ENCODE measurements around the gene RGMA.
A peak's percentile ranks its signal among the peaks of the same experiment; 100 is the strongest.

RGMA gene

DNA sequence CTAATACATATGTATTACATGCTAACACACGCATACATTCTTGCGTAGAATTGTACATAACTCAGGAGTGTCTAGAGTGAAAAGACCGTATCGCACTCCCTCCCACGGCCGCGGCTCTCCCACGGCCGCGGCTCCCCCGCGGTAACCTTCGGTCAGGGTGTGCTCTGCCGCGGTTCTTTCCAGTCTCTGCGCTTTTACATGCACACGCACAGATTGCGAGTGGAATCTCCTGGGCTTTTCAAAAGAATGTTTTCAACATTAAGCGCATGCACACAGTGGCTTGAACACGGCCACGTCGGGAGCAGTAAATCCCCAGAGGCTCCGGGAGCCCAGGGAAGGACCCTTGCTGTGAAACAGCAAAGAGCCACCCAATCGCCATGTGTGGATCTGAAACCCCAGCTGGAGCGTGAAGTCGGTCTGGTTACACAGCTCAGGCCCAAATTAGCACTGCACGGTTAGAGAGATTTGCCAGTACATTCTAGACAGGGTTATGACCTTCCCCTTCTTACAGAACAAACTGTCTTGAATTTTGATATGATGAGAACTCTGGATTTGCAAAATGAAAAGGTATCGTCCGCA lies 805 bp upstream of the RGMA start:
- no peak for DNase-seq

DNA sequence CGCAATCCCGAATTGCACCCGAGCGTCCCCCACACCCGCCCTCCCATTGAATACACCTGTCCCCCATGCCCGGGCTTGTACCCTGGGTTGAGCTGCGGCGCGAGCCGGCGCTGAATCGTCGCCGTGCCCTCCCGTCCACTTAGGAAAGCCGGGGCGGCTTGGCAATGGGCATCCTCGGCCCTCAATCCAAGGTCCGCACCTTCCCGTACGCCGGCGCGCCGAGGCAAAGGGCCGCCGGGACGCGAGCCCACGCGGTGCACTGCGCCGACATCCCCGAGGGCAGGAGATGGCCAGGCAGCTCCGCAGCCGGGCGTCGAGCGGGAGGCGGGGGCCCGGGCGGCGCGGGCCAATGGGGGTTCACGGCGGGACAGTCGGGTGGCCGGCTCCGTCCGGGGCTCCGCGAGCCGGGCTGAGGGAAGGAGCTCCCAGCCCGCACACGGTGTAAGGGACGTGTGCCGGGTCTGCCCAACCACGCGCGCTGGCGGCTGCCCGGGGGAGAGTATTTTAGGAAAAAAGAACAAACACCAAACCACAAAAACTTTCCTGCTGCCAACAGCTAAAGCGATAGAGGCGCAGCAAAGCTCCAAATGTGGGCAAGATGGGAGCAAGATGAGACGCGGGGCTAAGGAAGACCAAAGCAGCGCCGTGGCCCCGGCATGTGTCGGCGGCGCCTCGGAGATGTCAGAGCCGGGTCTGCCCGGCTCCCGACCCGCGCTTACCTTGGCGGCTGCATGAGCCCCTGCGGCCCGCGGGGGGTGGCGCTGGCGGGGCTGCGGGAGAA lies 621 bp downstream of the RGMA start:
- peak; percentile 64 for DNase-seq

DNA sequence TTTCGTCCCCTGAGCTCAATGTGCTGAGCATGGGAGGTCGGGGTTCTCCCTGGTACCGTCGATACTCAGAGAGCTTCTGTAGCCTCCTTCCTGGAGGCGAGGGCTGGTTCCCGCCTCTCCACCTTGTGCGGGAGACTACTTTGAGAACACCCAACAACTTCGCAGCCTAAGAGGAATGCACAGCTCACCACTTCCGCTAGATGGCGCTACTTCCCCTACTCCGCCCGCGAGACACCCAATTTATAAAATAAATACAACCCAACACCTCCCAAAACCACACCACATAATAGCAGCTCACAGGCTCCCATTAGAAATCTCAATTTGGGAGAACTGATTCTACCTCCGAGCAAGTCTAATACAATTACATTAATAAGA lies 1.2 kb downstream of the RGMA start:
- DNase-seq = peak; percentile 79

DNA sequence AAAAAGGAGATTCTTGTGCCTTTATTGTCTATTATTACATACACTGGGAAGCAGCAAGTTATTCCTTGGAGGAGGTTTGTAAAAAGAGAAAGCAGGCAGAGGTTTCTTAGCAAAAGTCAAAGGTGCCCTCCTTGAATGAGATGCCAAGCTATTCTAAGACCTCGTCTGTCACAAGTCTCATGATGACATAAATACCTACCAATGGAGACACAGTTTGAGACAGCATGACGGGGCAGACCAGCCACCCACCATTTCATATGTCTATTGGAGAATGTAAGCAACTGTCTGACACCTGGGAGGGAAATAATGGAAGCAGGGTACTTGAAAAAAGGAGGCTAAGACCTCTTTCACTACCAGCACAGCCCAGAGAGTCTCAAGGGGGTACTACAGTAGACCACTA lies 2.2 kb downstream of the RGMA start:
- no peak for DNase-seq

DNA sequence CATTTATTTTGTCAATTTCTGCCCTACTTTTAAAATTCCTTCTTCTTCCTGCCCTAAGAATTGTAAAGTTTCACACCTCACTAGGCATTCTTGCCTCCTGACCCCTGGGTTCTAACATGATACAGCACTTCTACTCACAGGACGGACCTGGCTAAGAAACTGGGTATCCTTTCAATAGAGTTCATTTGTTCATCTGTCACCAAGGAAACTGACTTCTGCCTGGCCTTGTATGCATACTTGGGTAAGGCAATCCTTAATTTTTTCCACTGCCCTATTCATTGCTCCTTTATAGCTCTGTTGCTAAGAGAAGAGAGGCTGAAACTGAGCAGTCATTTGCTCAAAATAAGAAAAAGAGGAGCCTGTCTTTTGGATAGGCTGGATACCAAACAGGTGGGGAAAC lies 3.3 kb downstream of the RGMA start:
- DNase-seq = no peak

DNA sequence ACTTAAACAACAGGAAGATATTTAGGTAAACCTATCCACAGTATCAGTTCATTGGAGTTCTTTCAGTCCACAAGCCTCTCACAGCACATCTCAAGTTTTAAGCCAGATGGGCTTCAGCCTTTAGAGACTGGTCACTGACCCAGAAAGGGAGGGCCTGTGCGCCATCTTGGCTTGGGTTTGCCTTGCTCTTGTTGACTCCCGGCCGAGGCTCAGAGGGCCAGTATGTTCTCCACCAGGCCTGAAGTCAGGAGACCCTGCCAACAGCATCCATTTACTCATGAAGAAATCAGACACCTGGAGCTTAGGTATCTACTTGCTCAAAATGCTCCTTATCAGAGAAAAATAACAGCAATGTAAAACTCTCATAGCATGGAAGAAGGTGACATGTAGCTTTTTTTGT lies 6.2 kb downstream of the RGMA start:
- no peak for DNase-seq

DNA sequence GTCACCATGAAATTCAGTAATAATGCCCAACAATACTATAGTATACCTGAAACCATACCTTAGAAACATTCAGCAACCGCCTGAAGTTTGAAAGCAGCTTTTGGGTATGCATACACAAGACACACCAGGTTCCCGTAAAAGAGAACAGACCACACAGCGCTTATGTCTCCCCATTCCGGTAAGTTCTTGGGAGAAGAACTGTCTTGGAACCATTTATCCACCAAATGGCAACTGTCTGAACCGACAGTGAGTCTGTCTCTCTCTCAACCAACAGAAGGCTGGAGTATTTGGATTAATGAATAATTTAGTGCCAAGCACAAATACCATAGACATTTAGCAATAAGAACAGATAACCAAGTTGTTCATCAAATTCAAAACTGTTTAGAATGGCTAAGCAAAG lies 7.6 kb downstream of the RGMA start:
- DNase-seq = no peak

DNA sequence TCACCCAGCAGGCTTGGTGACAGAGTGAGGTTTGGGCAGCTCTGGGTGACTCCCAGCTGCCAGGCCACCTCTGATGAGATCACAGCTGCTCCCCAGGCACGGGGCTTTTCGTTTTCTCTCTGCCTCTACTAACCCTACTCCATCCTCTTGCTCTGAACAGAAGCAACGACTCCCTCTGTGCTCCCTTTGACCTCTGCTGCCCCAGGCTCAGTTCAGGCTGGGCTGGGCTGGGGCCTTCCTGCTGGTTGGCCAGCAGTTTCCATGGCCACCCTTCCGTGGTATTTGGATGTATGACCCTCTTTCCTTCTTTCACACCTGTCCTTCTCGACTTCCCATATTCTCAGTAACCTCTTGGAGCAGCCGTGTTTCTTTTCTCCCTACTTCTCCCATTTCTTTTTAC lies 8.6 kb downstream of the RGMA start:
- DNase-seq = no peak

DNA sequence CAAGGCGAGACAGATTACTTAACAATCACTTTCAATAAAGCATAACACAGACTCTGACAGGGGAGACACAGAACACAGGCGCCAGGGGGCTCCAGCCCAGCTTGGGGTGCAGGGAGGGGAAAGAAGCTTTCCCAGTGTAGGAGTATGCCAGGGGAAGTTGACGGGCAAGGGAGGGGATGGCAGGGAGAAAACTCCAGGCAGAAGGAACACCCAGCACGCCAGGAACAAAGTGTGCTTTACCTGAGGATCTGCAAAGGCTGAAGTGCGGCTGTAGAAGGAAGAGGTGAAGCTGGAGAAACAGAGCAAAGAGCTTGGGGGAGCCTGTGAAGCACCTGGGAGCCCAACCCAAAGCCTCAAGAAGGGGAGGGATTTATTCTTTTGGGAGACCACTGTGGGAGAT lies 12.1 kb downstream of the RGMA start:
- DNase-seq = no peak

DNA sequence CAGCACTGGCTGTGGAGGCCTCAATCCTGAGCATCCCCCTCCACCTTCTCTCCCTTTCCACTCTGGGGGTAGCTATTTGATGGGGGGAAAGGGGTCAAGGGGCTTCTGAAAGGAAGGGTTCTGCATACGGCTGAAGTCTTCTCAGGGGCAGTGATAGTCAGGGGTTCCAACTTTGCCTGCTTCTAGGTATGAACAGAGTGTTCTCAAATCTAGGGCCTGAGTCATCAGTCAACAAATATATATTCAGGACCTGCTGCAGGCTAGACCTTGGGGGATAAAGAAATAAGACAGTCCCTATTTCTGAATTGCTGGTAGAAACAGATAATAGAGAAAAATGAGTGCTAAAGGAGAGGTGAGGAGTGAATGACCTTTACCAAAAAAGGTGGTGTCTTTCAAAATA lies 12.8 kb downstream of the RGMA start:
- DNase-seq = no peak

DNA sequence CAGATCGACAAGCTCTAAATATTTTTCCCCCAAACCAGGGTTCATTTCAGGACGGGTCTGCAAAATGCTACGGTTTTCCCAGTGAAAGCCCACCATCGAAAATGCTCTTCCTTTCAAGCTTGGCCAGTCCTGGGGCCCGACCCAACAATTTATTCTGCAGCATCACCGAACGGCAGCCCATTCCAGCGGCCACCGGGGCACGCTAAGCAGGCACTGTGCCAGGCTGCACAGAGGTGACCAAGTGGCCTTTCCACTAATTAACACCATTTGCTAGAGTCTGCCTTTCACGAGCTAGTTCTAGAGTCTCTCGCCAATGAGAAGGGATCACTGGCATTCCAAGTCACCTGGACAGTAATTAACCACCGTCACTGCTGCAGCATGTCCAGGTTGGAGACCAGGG lies 14.4 kb downstream of the RGMA start:
- no peak for DNase-seq

DNA sequence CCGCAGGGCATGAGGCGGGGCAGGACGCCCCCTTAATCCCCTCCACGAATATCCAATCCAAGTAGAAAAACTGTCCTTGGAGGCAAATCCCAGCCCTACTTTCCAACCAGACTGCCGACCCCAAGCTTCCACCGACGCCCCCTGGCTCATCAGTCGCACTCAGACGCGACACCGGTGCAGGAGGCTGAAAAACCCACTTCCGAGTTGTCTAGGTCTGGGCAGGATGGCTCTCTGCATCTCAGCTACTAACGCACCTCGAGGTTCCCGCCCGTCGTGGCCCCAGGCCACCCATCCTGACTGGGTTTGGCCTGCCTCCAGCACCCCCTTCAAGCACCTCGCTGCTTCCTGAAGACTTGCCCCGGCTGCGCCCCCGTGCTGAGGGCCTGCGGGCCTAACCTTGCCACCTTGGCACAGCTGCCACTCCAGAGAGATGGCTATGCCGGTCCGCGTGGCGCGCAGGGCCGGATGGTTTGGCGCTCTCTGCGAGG lies 15.5 kb downstream of the RGMA start:
- DNase-seq = no peak

DNA sequence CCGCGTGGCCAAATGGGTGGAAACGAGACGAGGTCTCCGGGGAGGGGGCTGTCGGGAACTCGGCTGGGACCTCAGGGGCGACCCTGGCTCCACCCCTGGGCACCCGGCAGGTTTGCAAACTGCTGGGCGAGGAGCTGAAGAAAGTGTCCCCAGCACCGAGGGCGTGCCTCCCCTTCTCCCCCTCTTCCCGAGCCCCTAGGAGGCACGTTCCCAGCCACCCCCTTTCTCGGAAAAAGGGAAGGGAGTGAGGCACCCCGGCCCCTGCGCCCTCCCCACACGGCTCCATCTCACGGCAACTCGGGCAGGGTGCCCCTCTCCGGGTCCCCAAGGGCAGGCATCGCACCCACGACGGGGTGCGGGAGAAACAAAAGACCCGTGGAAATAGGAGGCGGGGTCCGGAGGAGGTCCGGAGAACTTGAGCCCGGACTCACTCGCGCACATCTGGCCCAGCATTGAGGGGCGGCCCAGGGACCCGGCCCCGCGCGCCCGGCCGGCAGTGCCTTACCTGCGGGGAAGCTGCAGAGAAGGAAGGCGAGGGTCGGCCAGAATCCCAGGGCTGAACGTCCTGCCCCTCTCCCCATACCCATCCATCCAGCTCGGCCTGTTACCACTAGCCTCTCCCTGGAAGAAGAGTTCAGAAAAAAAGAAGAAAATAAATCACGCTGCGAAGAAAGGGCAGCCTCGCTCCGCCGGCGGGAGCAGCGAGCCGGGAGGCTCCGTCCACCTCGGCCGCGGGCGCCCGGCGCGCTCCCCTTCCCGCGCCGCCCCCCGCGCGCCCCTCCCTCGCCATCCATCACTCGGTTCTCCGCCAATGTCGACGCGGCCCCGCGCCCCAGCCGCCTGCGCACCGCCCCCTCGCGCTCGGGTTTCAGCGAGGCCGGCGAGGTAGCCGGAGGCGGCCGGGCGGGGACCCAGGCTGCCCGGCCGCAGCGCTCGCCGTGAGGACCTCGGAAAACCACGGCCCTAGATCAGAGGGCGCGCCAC lies 16.3 kb downstream of the RGMA start:
- peak; percentile 92 for DNase-seq

DNA sequence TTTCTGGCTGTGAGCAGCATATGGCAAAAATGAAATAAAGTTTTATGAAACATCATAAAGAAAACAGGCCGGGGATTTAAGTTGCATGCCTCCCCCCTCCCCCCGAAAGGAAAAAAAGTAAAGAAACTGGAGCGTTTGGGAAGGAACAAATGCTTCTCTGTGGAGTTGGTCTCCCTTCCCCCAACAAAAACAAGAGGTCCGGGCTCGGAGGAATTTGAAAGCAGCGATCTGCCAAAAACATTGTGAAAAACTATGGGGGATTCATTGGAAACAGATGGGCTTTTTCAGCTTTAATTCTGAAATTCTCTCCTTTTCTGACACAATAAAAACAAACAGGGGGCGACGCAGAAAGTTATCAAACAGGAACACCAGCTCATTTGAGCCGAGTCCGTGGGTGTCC lies 17.0 kb downstream of the RGMA start:
- peak; percentile 72 for DNase-seq

DNA sequence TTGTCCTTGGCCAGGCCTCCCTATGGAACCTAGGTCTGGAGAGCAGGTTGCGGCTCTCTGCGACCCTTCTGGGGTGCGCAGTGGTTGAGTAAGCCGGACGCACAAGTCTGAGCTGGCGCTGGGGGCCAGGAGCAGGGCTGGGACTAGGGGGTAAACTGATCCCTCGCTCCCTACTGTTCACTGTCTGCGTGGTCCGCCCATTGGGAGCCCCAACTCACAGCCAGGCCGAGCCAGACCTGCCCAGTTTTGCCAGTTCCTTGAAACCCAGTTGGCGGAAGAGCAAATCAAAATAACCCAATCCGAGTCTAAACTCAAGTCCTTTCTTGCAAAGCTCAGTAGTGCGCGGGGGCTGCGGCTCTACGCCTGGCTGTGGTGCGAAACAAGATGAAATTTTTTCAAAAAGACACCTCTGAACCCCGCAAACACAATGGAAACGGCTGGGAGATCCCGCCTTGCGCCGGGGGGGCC lies 17.5 kb downstream of the RGMA start:
- no peak for DNase-seq

DNA sequence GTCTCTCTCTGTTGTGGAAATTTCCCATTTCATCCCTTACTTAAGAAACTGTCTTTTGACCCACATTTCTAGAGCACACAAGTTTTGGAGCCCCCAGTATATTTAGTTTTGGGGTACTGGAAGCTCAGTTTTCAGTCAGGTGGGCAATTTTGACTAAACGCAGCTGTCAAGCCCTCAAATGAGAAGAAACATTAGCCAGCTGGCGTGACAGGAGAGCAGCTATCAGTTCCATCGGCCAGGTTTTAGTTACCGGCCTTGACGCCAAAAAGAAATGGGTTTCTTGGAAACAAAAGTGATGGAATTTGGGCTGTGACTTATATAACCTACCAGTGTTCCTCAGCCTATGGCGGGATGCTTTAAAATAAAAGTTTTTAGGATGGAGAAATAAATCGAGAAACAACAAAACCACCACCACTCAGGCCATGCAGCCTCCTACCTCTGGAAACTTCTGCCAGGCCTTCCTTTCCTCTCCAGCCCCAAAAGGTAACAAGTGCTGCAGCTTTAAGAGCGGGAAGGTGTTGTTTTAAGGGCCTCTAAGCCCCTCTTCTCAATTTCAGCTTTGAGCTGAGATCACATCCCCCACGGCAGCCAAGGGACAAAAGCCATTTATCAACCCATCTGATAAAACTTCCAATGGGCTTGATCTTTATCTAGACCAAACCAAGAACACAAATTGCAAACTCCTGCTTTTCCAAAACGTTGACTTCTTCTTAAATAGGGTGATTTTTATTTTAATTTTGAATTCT lies 18.3 kb downstream of the RGMA start:
- DNase-seq = no peak

DNA sequence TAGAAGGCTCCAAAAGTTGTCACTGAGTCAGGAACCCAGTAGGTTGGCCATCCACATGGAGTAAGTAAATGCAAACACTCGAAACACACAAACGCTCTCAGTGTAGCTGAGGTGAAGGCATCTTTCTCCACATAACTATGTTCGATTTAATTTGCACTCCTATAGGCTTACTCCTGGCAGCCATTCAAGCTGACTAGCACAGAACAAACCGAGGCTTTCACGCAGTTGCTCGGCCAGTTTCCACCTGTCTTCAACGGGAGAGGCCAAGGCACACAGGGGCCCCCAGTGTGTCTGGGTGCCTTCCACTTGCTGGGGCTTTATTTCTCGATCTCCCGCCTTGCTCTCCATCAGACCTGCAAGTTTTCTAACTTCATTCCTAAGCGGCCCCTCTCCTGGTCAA lies 18.9 kb downstream of the RGMA start:
- no peak for DNase-seq

DNA sequence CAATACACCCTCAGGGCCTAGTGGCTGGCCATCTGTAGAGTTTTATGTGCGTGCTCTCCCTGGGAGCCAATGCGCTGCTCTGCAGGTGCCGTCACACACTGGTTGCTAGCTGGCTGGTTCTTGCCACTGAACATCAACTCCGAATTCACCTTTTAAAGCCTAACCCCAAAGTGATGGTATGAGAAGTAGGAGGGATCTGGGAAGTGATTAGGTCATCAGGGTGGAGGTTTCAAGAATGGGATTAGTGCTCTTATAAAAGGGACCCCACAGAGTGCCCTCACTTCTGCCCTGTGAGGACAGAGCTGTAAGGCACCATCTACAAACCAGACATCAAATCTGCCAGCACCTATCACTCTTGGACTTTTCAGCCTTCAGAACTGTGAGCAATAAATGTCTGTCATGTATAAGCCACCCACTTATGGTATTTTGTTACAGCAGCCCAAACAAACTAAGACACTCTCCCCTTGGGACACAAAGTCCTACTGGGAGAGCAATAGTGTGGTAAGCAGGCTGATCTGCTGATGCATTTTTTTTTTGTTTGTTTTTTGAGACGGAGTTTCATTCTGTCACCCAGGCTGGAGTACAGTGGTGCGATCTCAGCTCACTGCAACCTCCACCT lies 20.3 kb downstream of the RGMA start:
- no peak for DNase-seq

DNA sequence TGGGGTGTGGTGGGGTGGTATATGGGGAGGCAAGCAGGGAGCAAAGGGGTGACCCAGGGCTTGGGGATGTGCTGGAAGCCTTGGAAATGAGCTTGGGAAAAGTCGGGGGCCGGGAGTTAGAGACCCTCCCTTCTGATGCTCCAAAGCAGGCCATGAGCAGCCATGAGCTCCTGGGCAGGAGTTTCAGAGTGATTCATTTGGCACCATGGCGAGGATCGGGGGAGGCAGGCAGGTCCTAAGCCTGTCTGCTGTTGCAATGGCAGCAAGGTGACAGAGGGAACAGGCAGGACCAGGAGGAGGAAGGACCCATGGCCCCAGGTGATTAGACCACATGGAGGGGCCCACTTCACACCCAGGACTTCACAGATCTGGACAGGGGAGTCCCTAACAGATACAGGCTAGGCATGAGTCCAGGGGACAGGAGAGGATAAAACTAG lies 21.3 kb downstream of the RGMA start:
- no peak for DNase-seq

DNA sequence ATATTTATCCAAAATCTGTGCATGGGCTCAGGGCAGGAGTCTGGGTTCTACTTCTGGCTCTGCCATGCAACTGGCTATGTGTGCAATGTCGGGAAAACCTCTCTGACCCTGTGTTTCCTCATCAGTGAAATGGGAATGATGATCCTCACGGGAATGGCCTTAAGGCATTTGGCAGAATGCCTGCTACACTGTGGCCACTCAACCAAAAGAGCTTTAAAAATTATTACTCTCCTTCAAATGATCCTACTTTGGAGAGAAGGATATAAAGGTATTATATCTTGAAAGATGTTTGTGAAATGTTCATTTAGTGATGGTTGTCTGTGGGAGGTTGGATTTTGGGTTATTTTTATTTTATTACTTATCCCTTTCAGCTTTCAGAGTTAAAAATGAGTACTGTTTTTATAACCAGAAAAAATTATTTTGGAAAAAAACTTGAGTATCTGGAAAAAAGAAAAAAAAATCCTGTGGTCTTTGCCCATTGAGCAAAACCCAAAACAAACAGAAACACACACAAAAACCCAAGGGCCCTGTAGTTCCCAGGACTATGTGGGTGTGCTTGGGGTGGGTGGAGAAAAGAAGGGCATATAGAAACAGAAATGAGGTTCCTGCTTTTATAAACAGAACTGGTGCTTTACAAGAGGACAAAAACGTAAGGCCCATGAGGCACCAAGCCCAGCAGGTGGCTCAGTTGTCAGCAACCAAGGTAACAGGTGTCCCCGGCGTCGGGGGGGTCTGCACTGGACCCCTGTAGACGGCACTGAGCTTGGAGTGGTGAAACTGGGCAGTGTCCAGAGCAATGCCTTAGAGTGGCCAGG lies 22.0 kb downstream of the RGMA start:
- peak; percentile 19 for DNase-seq

DNA sequence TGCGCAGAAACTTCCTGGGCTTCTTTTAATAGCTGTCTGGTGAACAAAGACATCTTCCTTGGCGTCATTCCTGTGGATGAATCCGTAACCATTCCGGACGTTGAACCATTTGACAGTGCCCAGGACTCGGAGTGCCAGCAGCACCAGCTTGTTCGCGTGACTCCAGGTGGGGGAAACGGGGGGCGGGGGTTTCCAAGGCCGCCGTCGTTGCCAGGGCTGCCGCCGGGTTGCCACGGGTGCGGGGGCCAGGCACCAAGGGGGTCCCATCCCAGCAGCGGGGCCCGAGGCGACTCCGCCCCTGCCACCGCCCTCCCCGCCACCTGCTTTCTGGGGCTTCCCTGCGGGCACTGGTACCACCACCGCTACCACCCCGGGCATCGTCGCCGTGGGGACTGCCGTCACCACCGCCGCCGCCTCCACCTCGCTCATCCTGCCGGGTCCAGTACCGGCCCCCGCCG lies 22.8 kb downstream of the RGMA start:
- DNase-seq = peak; percentile 22
